Keratinocyte (primary cell): ENCODE measurements around the gene NCOA7. TPM values are rescaled to one million over a fixed set of nuclear protein-coding genes. Genes with fewer than 3 reads are reported as not detected.

Experiments
- DNase-seq: peaks from one replicate; pipeline ENCODE4 v3.0.0-alpha.2; 2011; ENCODE audit warnings: low read depth, missing footprints, low spot score
- FAIRE-seq: peaks from 2 replicates; lab custom pipeline; 2011; peaks lifted over from hg19 to GRCh38; lab: Jason Lieb, UNC
- H2AFZ ChIP-seq: 2 replicates; pipeline ENCODE4 v1.6.0; 2012; ENCODE audit warnings: low read length, control low read depth, inconsistent platforms; ENCODE audit not compliant: control insufficient read depth
- H3K27ac ChIP-seq: 2 replicates; pipeline ENCODE4 v1.5.1; 2011; ENCODE audit warnings: low read length; ENCODE audit not compliant: control insufficient read depth, insufficient read depth
- H3K27me3 ChIP-seq: 3 replicates; pipeline ENCODE4 v1.6.0; 2011; ENCODE audit warnings: low read length; ENCODE audit not compliant: control insufficient read depth, insufficient read depth; ENCODE audit errors: extremely low read depth
- H3K36me3 ChIP-seq, 2 experiments: 2 replicates in 1 of 2; 3 replicates in 1 of 2; pipeline ENCODE4 v1.5.1; 2011; ENCODE audit warnings: low read length in 2 of 2, mild to moderate bottlenecking in 1 of 2; ENCODE audit not compliant: control insufficient read depth in 2 of 2, insufficient read depth in 2 of 2; ENCODE audit errors: extremely low read depth in 1 of 2
- H3K4me1 ChIP-seq: 3 replicates; pipeline ENCODE4 v1.5.1; 2011; ENCODE audit warnings: low read length; ENCODE audit not compliant: control insufficient read depth, insufficient read depth; ENCODE audit errors: extremely low read depth
- H3K4me2 ChIP-seq: 3 replicates; pipeline ENCODE4 v1.6.0; 2011; ENCODE audit warnings: low read depth, low read length; ENCODE audit not compliant: control insufficient read depth, insufficient read depth; ENCODE audit errors: extremely low read depth
- H3K4me3 ChIP-seq, 3 experiments: fragments of 200-600 bp in 1 of 3; sonication (generic) in 1 of 3; 2 replicates in 2 of 3; 3 replicates in 1 of 3; pipeline ENCODE4 v1.5.1; 2011 to 2016; ENCODE audit warnings: low read length in 3 of 3, mild to moderate bottlenecking in 3 of 3, control low read depth in 2 of 3, inconsistent platforms in 1 of 3, low read depth in 1 of 3, mixed read lengths in 1 of 3, mixed run types in 1 of 3, moderate library complexity in 1 of 3; ENCODE audit not compliant: control insufficient read depth in 2 of 3, insufficient read depth in 2 of 3; ENCODE audit errors: extremely low read depth in 1 of 3
- H3K79me2 ChIP-seq: 2 replicates; pipeline ENCODE4 v1.6.0; 2012; ENCODE audit warnings: low read length; ENCODE audit not compliant: control insufficient read depth, insufficient read depth
- H3K9ac ChIP-seq: 3 replicates; pipeline ENCODE4 v1.6.0; 2011; ENCODE audit warnings: low read length; ENCODE audit not compliant: control insufficient read depth, insufficient read depth; ENCODE audit errors: extremely low read depth
- H3K9me1 ChIP-seq: 3 replicates; pipeline ENCODE4 v1.6.0; 2011; ENCODE audit warnings: low read length; ENCODE audit not compliant: control insufficient read depth, insufficient read depth; ENCODE audit errors: extremely low read depth
- H3K9me3 ChIP-seq: 2 replicates; pipeline ENCODE4 v1.5.1; 2012; ENCODE audit warnings: low read depth, low read length; ENCODE audit not compliant: control insufficient read depth
- H4K20me1 ChIP-seq: 3 replicates; pipeline ENCODE4 v1.6.0; 2011; ENCODE audit warnings: low read length; ENCODE audit not compliant: control insufficient read depth, insufficient read depth; ENCODE audit errors: extremely low read depth
- CTCF ChIP-seq, 3 experiments: IDR thresholded peaks in 1 of 3; conservative IDR thresholded peaks in 1 of 3; optimal IDR thresholded peaks in 1 of 3; 2 replicates in 2 of 3; 3 replicates in 1 of 3; pipeline versions ENCODE3 to v1.5.1; 2011; ENCODE audit warnings: low read length in 3 of 3, mild to moderate bottlenecking in 3 of 3, moderate library complexity in 2 of 3, control low read depth in 1 of 3, inconsistent platforms in 1 of 3; ENCODE audit not compliant: insufficient read depth in 2 of 3; ENCODE audit errors: extremely low read depth in 1 of 3
- EZH2 ChIP-seq: IDR thresholded peaks from one replicate; pipeline ENCODE4 v1.6.1; 2012; ENCODE audit warnings: inconsistent platforms, mild to moderate bottlenecking, low read length, moderate library complexity
- dilution Hi-C: fragments of 300-500 bp; cut with MboI; formaldehyde crosslinking; loops from one replicate; pipeline ENCODE4 v1.7.0; 2020; ENCODE audit warnings: low sequenced_read_pairs; ENCODE audit not compliant: extremely low pct_ligation_motif_present
- polyA plus RNA-seq, 5 experiments: library from polyadenylated mRNA; depleted of rRNA in 3 of 5; stranded (reverse) in 3 of 5; stranded (forward) in 1 of 5; unstranded in 1 of 5; fragments of >200 nt; gene quantifications; 1 replicate in 1 of 5; 2 replicates in 3 of 5; 3 replicates in 1 of 5; pipeline versions ENCODE4 v1.2.1 to v1.2.3, GENCODE V29; 2011 to 2012; ENCODE audit warnings: missing spikeins in 2 of 5, low read depth in 1 of 5, low replicate concordance in 1 of 5

Gene NCOA7
- polyA plus RNA-seq, 1 donor (not counting 4 experiments of a cell fraction or from before 2014, with no cell fraction given) = 20.5 TPM

- peak overlapping the region; percentile 52 for H3K4me2 ChIP-seq
- no peaks in the 10 kb centered on the region for H3K9me3 ChIP-seq
- peak overlapping the region; percentile 97 for H3K27ac ChIP-seq
- no peak overlapping the region for H3K4me3 ChIP-seq
- peaks cover 87% of the 10 kb centered on the region for H3K4me1 ChIP-seq
- H3K9ac ChIP-seq = no peak overlapping the region
- no peak overlapping the region for H2AFZ ChIP-seq
- no peaks in the 10 kb centered on the region for H3K9me1 ChIP-seq
- no peak for FAIRE-seq
- H3K36me3 ChIP-seq = no peaks in the 10 kb centered on the region
- no peak for DNase-seq
- dilution Hi-C loops = no loop called here
- H3K27me3 ChIP-seq = no peaks in the 10 kb centered on the region
- no peaks in the 10 kb centered on the region for H3K79me2 ChIP-seq
- no peaks in the 10 kb centered on the region for H4K20me1 ChIP-seq
- no peak for TF ChIP-seq CTCF (optimal IDR thresholded peaks at IDR 0.05 in 1 of 3, IDR thresholded peaks at IDR 0.05 in 1 of 3, conservative IDR thresholded peaks at IDR 0.05 in 1 of 3; ENCODE audit: extremely low read depth in 1 of 3, insufficient read depth in 2 of 3, low read length in 3 of 3)
- no peak for TF ChIP-seq EZH2
Observed at GRCh38 chr6:125944896-125945295, 154.1 kb downstream of the NCOA7 start.

- Histone ChIP-seq H3K9me3 (no peaks in the 10 kb centered on the region), H3K4me3 (no peak overlapping the region), H3K9ac (peak overlapping the region; percentile 60), H3K9me1 (no peaks in the 10 kb centered on the region), H3K27me3 (no peaks in the 10 kb centered on the region), H3K27ac (peak overlapping the region; percentile 97), H3K36me3 (no peaks in the 10 kb centered on the region), H3K4me1 (peaks cover 87% of the 10 kb centered on the region), H2AFZ (peak overlapping the region; percentile 28), H4K20me1 (no peaks in the 10 kb centered on the region), H3K4me2 (peak overlapping the region; percentile 55), H3K79me2 (no peaks in the 10 kb centered on the region)
- FAIRE-seq = peak; percentile 43
- dilution Hi-C loops = no loop called here
- DNase-seq = no peak
- TF ChIP-seq EZH2 (no peak), CTCF (optimal IDR thresholded peaks at IDR 0.05 in 1 of 3, IDR thresholded peaks at IDR 0.05 in 1 of 3, conservative IDR thresholded peaks at IDR 0.05 in 1 of 3; ENCODE audit: extremely low read depth in 1 of 3, insufficient read depth in 2 of 3, low read length in 3 of 3) (no peak)
Observed at GRCh38 chr6:125945378-125946141, 154.8 kb downstream of the NCOA7 start.
